SU-DHL-6 (cell line): Measurements from ENCODE around the gene SLC19A1.

ENCODE experiments used
- EZH2phosphoT487 ChIP-seq: fragments of 200-600 bp; sonication (generic), shearing (Covaris generic); conservative IDR thresholded peaks from 2 replicates; pipeline ENCODE4 v1.6.1; 2018; ENCODE audit warnings: mild to moderate bottlenecking, antibody characterized with exemption, low read length, moderate library complexity, mixed read lengths
- TF ChIP-seq, protein P1 (sequence below): fragments of 200-600 bp; sonication (generic); IDR thresholded peaks from one replicate; pipeline ENCODE4 v1.5.1; 2017; ENCODE audit warnings: antibody characterized with exemption, mild to moderate bottlenecking, low read length, moderate library complexity; ENCODE audit not compliant: insufficient read depth, poor library complexity, severe bottlenecking

DNA sequence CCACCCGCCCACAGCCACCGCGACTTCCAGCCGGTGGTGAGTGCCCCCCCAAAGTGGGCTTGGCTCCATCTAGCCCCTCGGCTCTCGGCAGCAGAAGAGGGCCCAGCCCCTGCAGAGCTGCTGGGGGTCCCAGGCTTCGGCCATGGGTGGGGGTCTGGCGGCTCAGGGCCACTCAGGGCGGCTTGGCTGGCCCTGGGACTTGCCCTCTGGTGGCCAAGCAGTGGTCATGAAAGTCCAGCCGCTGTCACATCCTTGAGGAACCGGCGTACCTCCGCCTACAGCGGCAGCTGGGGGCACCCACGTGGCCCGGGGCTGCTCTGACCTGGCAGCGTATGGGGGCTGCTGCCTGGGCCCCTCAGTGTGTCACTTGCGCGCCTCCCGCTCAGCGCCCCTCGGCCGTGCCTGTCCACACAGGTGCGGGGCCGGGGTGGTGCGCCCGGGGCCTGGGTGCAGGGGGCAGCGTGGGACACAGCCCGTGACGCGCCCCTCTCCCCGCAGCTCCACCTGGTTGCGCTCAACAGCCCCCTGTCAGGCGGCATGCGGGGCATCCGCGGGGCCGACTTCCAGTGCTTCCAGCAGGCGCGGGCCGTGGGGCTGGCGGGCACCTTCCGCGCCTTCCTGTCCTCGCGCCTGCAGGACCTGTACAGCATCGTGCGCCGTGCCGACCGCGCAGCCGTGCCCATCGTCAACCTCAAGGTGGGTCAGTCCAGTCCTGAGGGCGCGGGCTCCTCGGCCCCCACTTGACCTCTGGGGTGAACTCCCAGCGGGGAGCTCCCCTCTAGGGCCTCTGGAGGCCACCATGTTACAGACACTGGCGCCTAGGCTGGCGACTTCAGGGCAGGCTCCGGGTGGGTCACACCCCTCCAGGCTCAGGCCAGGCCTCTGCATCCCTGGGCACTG lies 32.4 kb downstream of the SLC19A1 start:
- TF ChIP-seq, protein P1, sequence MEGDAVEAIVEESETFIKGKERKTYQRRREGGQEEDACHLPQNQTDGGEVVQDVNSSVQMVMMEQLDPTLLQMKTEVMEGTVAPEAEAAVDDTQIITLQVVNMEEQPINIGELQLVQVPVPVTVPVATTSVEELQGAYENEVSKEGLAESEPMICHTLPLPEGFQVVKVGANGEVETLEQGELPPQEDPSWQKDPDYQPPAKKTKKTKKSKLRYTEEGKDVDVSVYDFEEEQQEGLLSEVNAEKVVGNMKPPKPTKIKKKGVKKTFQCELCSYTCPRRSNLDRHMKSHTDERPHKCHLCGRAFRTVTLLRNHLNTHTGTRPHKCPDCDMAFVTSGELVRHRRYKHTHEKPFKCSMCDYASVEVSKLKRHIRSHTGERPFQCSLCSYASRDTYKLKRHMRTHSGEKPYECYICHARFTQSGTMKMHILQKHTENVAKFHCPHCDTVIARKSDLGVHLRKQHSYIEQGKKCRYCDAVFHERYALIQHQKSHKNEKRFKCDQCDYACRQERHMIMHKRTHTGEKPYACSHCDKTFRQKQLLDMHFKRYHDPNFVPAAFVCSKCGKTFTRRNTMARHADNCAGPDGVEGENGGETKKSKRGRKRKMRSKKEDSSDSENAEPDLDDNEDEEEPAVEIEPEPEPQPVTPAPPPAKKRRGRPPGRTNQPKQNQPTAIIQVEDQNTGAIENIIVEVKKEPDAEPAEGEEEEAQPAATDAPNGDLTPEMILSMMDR, result no peak
- no peak for TF ChIP-seq EZH2phosphoT487
